GM18526 (cell line): Measurements from ENCODE around the gene ALOX12B.

Experiments
- POLR2A ChIP-seq: IDR thresholded peaks from 3 replicates; pipeline ENCODE4 v1.6.1; 2011; ENCODE audit not compliant: insufficient read length; ENCODE audit errors: extremely low read depth

ALOX12B gene

GRCh38 chr17:8048236-8048635, 39.3 kb downstream of the ALOX12B start:
- no peak for TF ChIP-seq POLR2A

- no peak for TF ChIP-seq POLR2A
These were observed 39.8 kb downstream of the ALOX12B start for GRCh38 chr17:8047769-8048110.

GRCh38 chr17:8046929-8047768, 40.4 kb downstream of the ALOX12B start:
- TF ChIP-seq POLR2A: no peak

- TF ChIP-seq POLR2A: no peak
These were observed 41.1 kb downstream of the ALOX12B start for GRCh38 chr17:8046306-8046928.

- TF ChIP-seq POLR2A: no peak
These were observed 42.4 kb downstream of the ALOX12B start for GRCh38 chr17:8044819-8045810.

GRCh38 chr17:8041979-8042378, 45.5 kb downstream of the ALOX12B start:
- no peak for TF ChIP-seq POLR2A

GRCh38 chr17:8041249-8041928, 46.1 kb downstream of the ALOX12B start:
- TF ChIP-seq POLR2A: no peak

GRCh38 chr17:8039611-8040168, 47.8 kb downstream of the ALOX12B start:
- no peak for TF ChIP-seq POLR2A

GRCh38 chr17:8038954-8039610, 48.4 kb downstream of the ALOX12B start, which contains the start of gene ALOX15B:
Gene ALOX15B, plus strand, starts transcription at chr17:8039059. Its CDS starts 97 bp downstream, at chr17:8039156.
- TF ChIP-seq POLR2A: no peak

GRCh38 chr17:8032442-8032841, 55.1 kb downstream of the ALOX12B start:
- no peak for TF ChIP-seq POLR2A

- TF ChIP-seq POLR2A: no peak
These were observed 55.6 kb downstream of the ALOX12B start for GRCh38 chr17:8031950-8032349.

- no peak for TF ChIP-seq POLR2A
These were observed 56.3 kb downstream of the ALOX12B start for GRCh38 chr17:8031261-8031661.

- TF ChIP-seq POLR2A: no peak
These were observed 58.4 kb downstream of the ALOX12B start for GRCh38 chr17:8029121-8029520.
